Activated naive CD8-positive, alpha-beta T cell treated with anti-CD3 and anti-CD28 coated beads for 36 hours (primary cell): ENCODE data around the gene FAM174B. TPM values are rescaled to one million over a fixed set of nuclear protein-coding genes. Genes with fewer than 3 reads are reported as not detected.
A peak's percentile ranks its signal among the peaks of the same experiment; 100 is the strongest.

ENCODE experiments used
- DNase-seq: peaks from one replicate; pipeline ENCODE4 v3.0.0; 2021
- H3K27ac Mint-ChIP-seq: one replicate; pipeline ENCODE4 v1.8.0; 2022; ENCODE audit warnings: mild to moderate bottlenecking, moderate library complexity, mixed read lengths
- H3K27me3 Mint-ChIP-seq: one replicate; pipeline ENCODE4 v1.8.0; 2022; ENCODE audit warnings: mild to moderate bottlenecking, mixed read lengths
- H3K36me3 Mint-ChIP-seq: one replicate; pipeline ENCODE4 v1.8.0; 2021; ENCODE audit warnings: mild to moderate bottlenecking, mixed read lengths
- H3K4me1 Mint-ChIP-seq: one replicate; pipeline ENCODE4 v1.8.0; 2021; ENCODE audit warnings: mixed read lengths
- H3K4me3 Mint-ChIP-seq: one replicate; pipeline ENCODE4 v1.8.0; 2022; ENCODE audit warnings: mild to moderate bottlenecking, moderate library complexity, mixed read lengths
- H3K9me3 Mint-ChIP-seq: one replicate; pipeline ENCODE4 v1.8.0; 2022; ENCODE audit warnings: mixed read lengths
- total RNA-seq, 2 experiments: library from RNA; stranded (reverse); gene quantifications; one replicate each; pipeline ENCODE4 v1.2.3, GENCODE V29; 2021

The FAM174B gene
- total RNA-seq, 2 experiments from 2014 or later = 5.7 to 6.4 TPM

DNA sequence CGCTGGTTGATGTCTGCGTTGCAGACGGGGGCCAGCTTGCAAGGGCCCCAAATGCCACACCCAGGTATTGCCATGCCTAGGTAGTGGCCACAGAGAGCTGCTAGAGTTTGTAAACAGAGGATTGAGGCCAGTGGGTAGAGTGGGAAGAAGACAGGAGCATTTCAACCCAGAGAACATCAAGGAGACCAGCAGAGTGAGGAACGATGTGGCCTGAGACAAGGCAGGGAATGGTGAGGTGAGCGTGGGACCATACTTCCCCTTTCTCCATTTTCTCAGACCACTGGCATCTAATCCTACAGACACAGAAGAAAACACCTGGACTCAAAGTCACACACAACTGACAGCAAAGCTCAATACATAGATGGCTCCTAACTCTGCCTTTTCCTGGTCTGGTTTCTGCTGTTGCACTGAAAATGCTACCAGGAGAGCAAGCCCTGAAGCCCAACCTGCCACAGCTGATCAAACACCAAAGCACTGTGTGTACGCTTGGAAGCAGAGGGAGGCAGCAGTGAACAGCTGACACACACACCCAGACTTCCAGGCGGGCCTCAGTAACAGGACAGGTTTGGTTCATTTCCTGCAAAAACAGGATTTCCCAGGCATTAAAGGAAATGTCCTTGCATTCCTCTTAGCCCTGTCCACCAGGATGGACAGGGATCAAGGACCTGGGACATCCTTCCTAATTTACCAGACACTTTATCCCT, 1.6 kb downstream of the FAM174B start:
- Mint-ChIP-seq H3K27me3 (peaks cover 20% of the 10 kb centered on the region), H3K4me3 (peak overlapping the region; percentile 70), H3K9me3 (peaks cover 2% of the 10 kb centered on the region)

DNA sequence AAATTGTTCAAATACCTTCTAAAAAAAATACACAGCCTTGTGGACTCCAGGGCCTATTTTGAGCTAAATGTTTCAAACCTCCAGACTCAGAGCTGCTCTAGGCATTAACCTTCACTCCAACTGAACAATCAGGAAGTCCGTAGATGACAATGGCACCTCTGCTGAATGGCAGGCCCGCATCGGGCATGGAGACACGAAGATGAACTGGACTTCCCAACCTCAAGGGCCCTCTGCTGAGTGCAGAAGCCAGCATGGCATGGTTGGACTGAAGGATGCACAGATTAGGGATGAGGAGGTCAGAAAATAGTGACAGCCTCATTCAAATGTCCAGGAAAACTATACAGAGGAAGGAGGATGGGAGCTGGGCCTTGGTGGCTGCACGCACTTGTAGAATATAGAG, 2.2 kb downstream of the FAM174B start:
- Mint-ChIP-seq H3K4me3 (no peak overlapping the region), H3K36me3 (peaks cover 5% of the 10 kb centered on the region), H3K27ac (no peak overlapping the region), H3K9me3 (peaks cover 2% of the 10 kb centered on the region), H3K27me3 (peaks cover 20% of the 10 kb centered on the region), H3K4me1 (peaks cover 6% of the 10 kb centered on the region)
- no peak for DNase-seq

More for the DNA sequence above, 1.6 kb downstream of the FAM174B start:
- Mint-ChIP-seq H3K27ac (no peak overlapping the region), H3K36me3 (peaks cover 5% of the 10 kb centered on the region), H3K4me1 (peaks cover 6% of the 10 kb centered on the region)
- DNase-seq = no peak

DNA sequence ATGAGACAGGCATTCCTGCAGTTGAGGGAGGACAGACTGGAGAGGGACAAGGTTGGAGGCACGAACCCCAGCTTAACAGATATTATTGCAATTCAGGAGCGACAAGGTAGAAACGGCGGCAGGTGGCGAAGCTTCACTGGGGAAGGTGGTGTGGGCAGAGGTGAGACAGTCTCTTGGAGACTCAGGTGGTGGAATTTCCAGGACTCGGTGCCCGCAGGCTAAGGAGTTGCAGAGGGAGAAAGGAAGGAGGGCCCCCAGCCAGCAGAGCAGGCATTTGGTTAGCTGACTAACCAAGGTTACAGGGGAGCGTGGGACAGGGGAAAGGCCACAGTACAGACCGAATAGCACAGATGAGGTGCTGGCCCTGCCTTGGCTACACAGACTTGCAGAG, 3.0 kb downstream of the FAM174B start:
- Mint-ChIP-seq H3K9me3 (peaks cover 2% of the 10 kb centered on the region), H3K4me3 (no peak overlapping the region), H3K27me3 (peaks cover 20% of the 10 kb centered on the region), H3K36me3 (peaks cover 5% of the 10 kb centered on the region), H3K4me1 (peaks cover 6% of the 10 kb centered on the region), H3K27ac (no peak overlapping the region)
- no peak for DNase-seq

- Mint-ChIP-seq H3K9me3 (peaks cover 2% of the 10 kb centered on the region), H3K36me3 (peaks cover 5% of the 10 kb centered on the region), H3K27ac (no peak overlapping the region), H3K4me3 (no peak overlapping the region), H3K4me1 (peaks cover 6% of the 10 kb centered on the region), H3K27me3 (peaks cover 17% of the 10 kb centered on the region)
- DNase-seq = no peak
Measured at GRCh38 chr15:92651877-92652575, 3.5 kb downstream of the FAM174B start.

DNA sequence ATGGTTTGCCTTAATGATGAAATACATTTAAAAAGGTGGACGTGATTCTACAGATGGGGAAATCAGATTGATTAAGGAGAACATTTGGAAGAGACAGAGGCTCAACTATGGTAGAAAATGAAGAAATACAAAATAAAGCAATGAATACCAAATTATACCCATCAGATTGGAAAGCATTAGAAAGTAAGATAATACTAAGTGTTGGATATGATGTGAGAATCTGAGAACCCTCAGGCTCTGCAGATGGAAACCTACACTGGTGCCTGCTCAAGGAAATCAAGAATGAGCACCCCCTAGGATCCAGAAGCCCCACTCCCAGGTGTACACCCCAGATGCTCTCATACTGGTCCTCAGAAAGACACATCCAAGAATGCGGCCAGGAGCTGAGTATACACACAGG, 4.6 kb downstream of the FAM174B start:
- H3K36me3 Mint-ChIP-seq = peaks cover 5% of the 10 kb centered on the region
- no peak overlapping the region for H3K27ac Mint-ChIP-seq
- H3K9me3 Mint-ChIP-seq = peaks cover 2% of the 10 kb centered on the region
- H3K27me3 Mint-ChIP-seq = peaks cover 6% of the 10 kb centered on the region
- no peak overlapping the region for H3K4me3 Mint-ChIP-seq
- DNase-seq = no peak
- H3K4me1 Mint-ChIP-seq = peaks cover 6% of the 10 kb centered on the region

- Mint-ChIP-seq H3K4me3 (no peak overlapping the region), H3K9me3 (peaks cover 2% of the 10 kb centered on the region), H3K27ac (no peak overlapping the region), H3K27me3 (peaks cover 5% of the 10 kb centered on the region), H3K4me1 (peaks cover 5% of the 10 kb centered on the region), H3K36me3 (peaks cover 5% of the 10 kb centered on the region)
- DNase-seq = no peak
Measured at GRCh38 chr15:92650256-92650655, 5.3 kb downstream of the FAM174B start.

- Mint-ChIP-seq H3K4me3 (no peak overlapping the region), H3K36me3 (peaks cover 5% of the 10 kb centered on the region), H3K9me3 (peaks cover 2% of the 10 kb centered on the region), H3K27me3 (no peaks in the 10 kb centered on the region), H3K27ac (no peak overlapping the region), H3K4me1 (peaks cover 3% of the 10 kb centered on the region)
- DNase-seq = no peak
Measured at GRCh38 chr15:92648190-92648875, 7.2 kb downstream of the FAM174B start.

DNA sequence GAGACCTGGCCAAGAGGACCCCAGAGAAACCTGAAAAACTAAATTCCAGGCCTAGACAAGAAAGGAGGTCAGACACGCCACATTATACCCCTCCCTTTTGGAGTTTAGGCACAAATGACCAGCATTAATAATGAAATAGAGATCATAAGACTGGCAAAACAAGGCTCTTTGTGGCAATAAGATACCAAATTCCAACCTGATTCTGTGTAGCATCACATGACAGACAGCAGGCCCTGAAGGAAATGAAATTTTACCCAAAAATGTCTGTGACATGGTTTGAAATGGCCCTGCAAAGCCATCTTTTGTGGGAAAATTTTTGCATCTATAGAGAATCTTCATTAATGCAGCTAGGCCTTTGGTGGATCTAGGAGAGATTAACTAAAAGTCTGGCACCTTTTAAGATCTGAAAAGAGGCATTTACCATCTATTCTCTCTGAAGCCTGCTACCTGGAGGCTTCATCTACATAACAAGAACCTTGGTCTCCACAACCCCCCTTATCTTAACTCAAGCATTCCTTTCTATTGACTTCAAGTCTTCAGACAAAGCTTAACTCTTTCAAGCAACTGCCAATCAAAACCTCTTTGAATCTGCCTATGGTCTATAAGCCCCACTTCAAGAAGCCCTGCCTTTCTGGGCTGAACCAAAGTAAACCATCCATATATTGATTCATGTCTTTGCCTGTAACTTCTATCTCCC, 8.0 kb downstream of the FAM174B start:
- no peak overlapping the region for H3K4me3 Mint-ChIP-seq
- DNase-seq = no peak
- H3K4me1 Mint-ChIP-seq = peaks cover 3% of the 10 kb centered on the region
- H3K9me3 Mint-ChIP-seq = peaks cover 4% of the 10 kb centered on the region
- H3K27ac Mint-ChIP-seq = no peak overlapping the region
- no peaks in the 10 kb centered on the region for H3K27me3 Mint-ChIP-seq
- peaks cover 5% of the 10 kb centered on the region for H3K36me3 Mint-ChIP-seq

- Mint-ChIP-seq H3K36me3 (peaks cover 3% of the 10 kb centered on the region), H3K4me3 (no peak overlapping the region), H3K4me1 (peaks cover 3% of the 10 kb centered on the region), H3K27me3 (no peaks in the 10 kb centered on the region), H3K9me3 (peaks cover 12% of the 10 kb centered on the region), H3K27ac (no peak overlapping the region)
- no peak for DNase-seq
Measured at GRCh38 chr15:92646216-92646615, 9.4 kb downstream of the FAM174B start.

GRCh38 chr15:92645731-92646130, 9.8 kb downstream of the FAM174B start:
- H3K27ac Mint-ChIP-seq = no peak overlapping the region
- no peak for DNase-seq
- H3K27me3 Mint-ChIP-seq = no peaks in the 10 kb centered on the region
- peaks cover 4% of the 10 kb centered on the region for H3K36me3 Mint-ChIP-seq
- peaks cover 13% of the 10 kb centered on the region for H3K9me3 Mint-ChIP-seq
- no peak overlapping the region for H3K4me3 Mint-ChIP-seq
- peaks cover 3% of the 10 kb centered on the region for H3K4me1 Mint-ChIP-seq

GRCh38 chr15:92645051-92645631, 10.4 kb downstream of the FAM174B start:
- peaks cover 13% of the 10 kb centered on the region for H3K9me3 Mint-ChIP-seq
- DNase-seq = no peak
- H3K4me1 Mint-ChIP-seq = peaks cover 3% of the 10 kb centered on the region
- H3K27ac Mint-ChIP-seq = no peak overlapping the region
- peaks cover 4% of the 10 kb centered on the region for H3K36me3 Mint-ChIP-seq
- no peaks in the 10 kb centered on the region for H3K27me3 Mint-ChIP-seq
- H3K4me3 Mint-ChIP-seq = no peak overlapping the region

DNA sequence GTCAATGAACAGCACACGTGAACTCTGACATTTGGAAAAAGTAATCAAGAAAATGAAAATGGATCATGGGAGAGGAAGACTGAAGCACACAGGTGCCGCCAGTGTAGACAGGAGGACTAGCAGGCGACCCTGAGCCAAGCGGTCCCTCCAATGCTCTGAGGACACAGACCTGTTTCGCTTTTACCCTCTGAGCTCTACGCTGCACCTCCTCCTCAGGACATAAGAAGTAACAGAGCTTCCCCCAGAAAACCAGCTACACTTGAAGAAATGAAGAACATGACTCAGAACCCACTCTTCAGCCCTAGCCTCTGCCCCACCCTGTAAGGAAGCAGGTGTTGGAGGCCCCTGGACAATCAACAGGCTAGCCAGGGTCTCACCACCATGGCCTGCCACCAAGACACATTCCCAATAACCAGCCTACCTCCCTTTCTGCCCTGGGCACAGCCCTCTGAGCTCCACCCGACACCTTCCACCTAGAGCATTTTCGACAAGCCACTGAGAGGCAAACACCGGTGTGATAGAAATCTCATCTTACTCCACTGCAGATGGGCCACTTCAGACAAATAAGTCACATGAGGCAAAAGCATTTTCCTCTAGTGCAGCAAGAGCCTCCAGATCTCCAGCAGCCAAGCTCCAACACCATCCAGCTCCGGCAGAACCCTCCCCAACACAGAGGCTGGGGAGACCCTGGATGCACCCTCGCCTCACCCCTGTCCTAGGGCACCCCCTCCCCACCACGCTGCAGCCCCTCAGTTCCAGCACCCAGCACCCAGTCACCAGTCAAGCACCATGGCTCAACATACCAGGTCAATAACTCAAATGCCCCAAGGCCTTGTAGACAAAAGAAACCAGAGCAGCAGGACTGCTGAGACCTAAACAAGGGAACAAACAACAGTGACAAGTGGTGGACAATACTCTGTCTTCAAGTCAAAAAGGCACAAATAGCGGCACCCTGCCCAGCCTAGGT, 11.4 kb downstream of the FAM174B start:
- no peaks in the 10 kb centered on the region for H3K27me3 Mint-ChIP-seq
- H3K4me3 Mint-ChIP-seq = no peak overlapping the region
- peaks cover 11% of the 10 kb centered on the region for H3K36me3 Mint-ChIP-seq
- H3K4me1 Mint-ChIP-seq = peaks cover 3% of the 10 kb centered on the region
- DNase-seq = no peak
- peaks cover 21% of the 10 kb centered on the region for H3K9me3 Mint-ChIP-seq
- no peak overlapping the region for H3K27ac Mint-ChIP-seq

DNA sequence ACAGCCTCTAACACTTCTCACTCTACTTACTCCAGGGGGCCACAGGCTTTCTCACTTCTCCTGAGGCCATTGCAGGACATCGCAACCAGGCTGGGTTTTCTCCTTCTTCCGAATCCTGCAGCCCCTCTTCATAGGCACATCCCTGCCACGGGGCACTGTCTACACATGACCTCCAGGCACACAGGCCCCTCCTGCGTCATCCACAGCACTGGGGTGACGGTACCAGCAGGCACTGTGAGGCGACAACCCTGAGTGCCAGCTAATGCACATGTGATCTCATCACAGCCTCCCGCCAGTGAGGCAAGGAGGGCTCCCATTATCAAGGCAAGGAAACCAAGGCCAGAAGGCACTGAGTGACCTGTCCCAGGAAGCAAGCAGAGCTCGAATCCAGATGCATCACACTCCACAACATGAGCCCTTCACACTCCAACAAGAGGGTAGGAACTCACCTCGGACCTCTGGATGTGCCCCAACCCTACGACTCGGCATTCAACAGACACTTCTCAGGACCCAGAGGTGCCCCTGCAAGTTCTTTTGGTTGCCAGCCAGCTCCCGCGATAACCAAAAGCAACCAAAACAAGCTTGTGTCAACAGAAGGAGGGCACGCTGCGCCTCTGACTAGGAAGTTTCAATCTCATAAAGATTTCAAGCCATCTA, 16.7 kb downstream of the FAM174B start:
- no peak overlapping the region for H3K27ac Mint-ChIP-seq
- peaks cover 8% of the 10 kb centered on the region for H3K4me1 Mint-ChIP-seq
- H3K36me3 Mint-ChIP-seq = peaks cover 12% of the 10 kb centered on the region
- H3K27me3 Mint-ChIP-seq = no peaks in the 10 kb centered on the region
- no peak overlapping the region for H3K4me3 Mint-ChIP-seq
- peaks cover 21% of the 10 kb centered on the region for H3K9me3 Mint-ChIP-seq
- no peak for DNase-seq
